Hepatocyte (in vitro differentiated cells): Measurements from ENCODE around the gene KCNQ1. TPM values are rescaled to one million over a fixed set of nuclear protein-coding genes. Genes with fewer than 3 reads are reported as not detected.

Experiments used
- DNase-seq: peaks from one replicate; pipeline ENCODE4 v3.0.0-alpha.2; 2016; ENCODE audit warnings: low spot score
- H2AFZ ChIP-seq: fragments of 200-600 bp; sonication (generic); 2 replicates; pipeline ENCODE4 v1.6.0; 2016; ENCODE audit warnings: antibody characterized with exemption, mild to moderate bottlenecking
- H3K27ac ChIP-seq: fragments of 200-600 bp; sonication (generic); 2 replicates; pipeline ENCODE4 v1.5.1; 2016; ENCODE audit warnings: mild to moderate bottlenecking
- H3K27me3 ChIP-seq: fragments of 200-600 bp; sonication (generic); 2 replicates; pipeline ENCODE4 v1.6.1; 2016
- H3K36me3 ChIP-seq: fragments of 200-600 bp; sonication (generic); replicated peaks from 2 replicates; pipeline ENCODE4 v1.5.1; 2016; ENCODE audit warnings: low read depth; ENCODE audit not compliant: insufficient read depth
- H3K4me1 ChIP-seq: fragments of 200-600 bp; sonication (generic); 2 replicates; pipeline ENCODE4 v1.5.1; 2016; ENCODE audit warnings: mild to moderate bottlenecking, moderate library complexity; ENCODE audit not compliant: insufficient read depth
- H3K4me2 ChIP-seq: fragments of 200-600 bp; sonication (generic); 2 replicates; pipeline ENCODE4 v1.6.0; 2016
- H3K4me3 ChIP-seq: fragments of 200-600 bp; sonication (generic); 2 replicates; pipeline ENCODE4 v1.5.1; 2016; ENCODE audit warnings: mild to moderate bottlenecking
- H3K79me2 ChIP-seq: fragments of 200-600 bp; sonication (generic); 2 replicates; pipeline ENCODE4 v1.6.0; 2017; ENCODE audit warnings: mild to moderate bottlenecking
- H3K9me2 ChIP-seq: fragments of 200-600 bp; sonication (generic); replicated peaks from 2 replicates; pipeline ENCODE4 v1.6.0; 2017; ENCODE audit warnings: mild to moderate bottlenecking; ENCODE audit not compliant: insufficient read depth
- H3K9me3 ChIP-seq: fragments of 200-600 bp; sonication (generic); 2 replicates; pipeline ENCODE4 v1.5.1; 2016; ENCODE audit warnings: low read depth, mild to moderate bottlenecking
- H4K20me1 ChIP-seq: fragments of 200-600 bp; sonication (generic); 2 replicates; pipeline ENCODE4 v1.6.0; 2016; ENCODE audit warnings: mild to moderate bottlenecking; ENCODE audit not compliant: insufficient read depth, poor library complexity, severe bottlenecking
- CTCF ChIP-seq: fragments of 200-600 bp; sonication (generic); IDR thresholded peaks from 2 replicates; pipeline ENCODE4 v1.5.1; 2016; ENCODE audit warnings: antibody characterized with exemption, mild to moderate bottlenecking; ENCODE audit not compliant: poor library complexity
- EZH2 ChIP-seq: fragments of 200-600 bp; sonication (generic); IDR thresholded peaks from 2 replicates; pipeline ENCODE4 v1.6.1; 2016; ENCODE audit warnings: antibody characterized with exemption, mild to moderate bottlenecking, borderline replicate concordance
- EZH2phosphoT487 ChIP-seq: fragments of 200-600 bp; sonication (generic); IDR thresholded peaks from one replicate; pipeline ENCODE4 v1.6.1; 2018; ENCODE audit warnings: antibody characterized with exemption, mild to moderate bottlenecking, low read depth, moderate library complexity; ENCODE audit not compliant: unreplicated experiment, severe bottlenecking
- WGBS: methylation state at CpG from one replicate; pipeline ENCODE4 v1.1.6; 2016; ENCODE audit warnings: low lambda C conversion rate; ENCODE audit errors: missing lambda C conversion rate; 5-methylcytosine and 5-hydroxymethylcytosine counted together
- polyA plus RNA-seq: library from polyadenylated mRNA; unstranded; fragments of >200 nt; fragmentation: Nextera tagmentation; extraction: Ambion mirVana; gene quantifications from 2 replicates; pipeline ENCODE4 v1.2.1, GENCODE V29; 2016
- total RNA-seq: library from RNA; depleted of rRNA; stranded (reverse); fragments of >200 nt; gene quantifications from 2 replicates; pipeline ENCODE4 v1.2.3, GENCODE V29; 2014

The KCNQ1 gene
- total and polyA plus RNA-seq, 2 experiments from 2014 or later, result 1.8 to 6.4 TPM

GRCh38 chr11:2571598-2572281, 126.9 kb downstream of the KCNQ1 start:
- H3K36me3 ChIP-seq, result no peaks in the 10 kb centered on the region
- no peaks in the 10 kb centered on the region for H4K20me1 ChIP-seq
- H3K79me2 ChIP-seq, result no peaks in the 10 kb centered on the region
- no peak overlapping the region for H2AFZ ChIP-seq
- no peak overlapping the region for H3K27ac ChIP-seq
- no peaks in the 10 kb centered on the region for H3K9me3 ChIP-seq
- H3K4me1 ChIP-seq, result peaks cover 7% of the 10 kb centered on the region
- no peaks in the 10 kb centered on the region for H3K9me2 ChIP-seq
- no peak for TF ChIP-seq EZH2phosphoT487
- no peak overlapping the region for H3K4me3 ChIP-seq
- no peaks in the 10 kb centered on the region for H3K27me3 ChIP-seq
- DNase-seq, result no peak
- WGBS, result 97% methylated on average over 23 of the region's 23 CpGs
- H3K4me2 ChIP-seq, result no peak overlapping the region

- H3K36me3 ChIP-seq, result no peaks in the 10 kb centered on the region
- H3K4me2 ChIP-seq, result no peak overlapping the region
- no peaks in the 10 kb centered on the region for H4K20me1 ChIP-seq
- H3K4me1 ChIP-seq, result peaks cover 10% of the 10 kb centered on the region
- H3K4me3 ChIP-seq, result no peak overlapping the region
- no peak for TF ChIP-seq EZH2
- no peak for TF ChIP-seq EZH2phosphoT487
- TF ChIP-seq CTCF, result no peak
- 95% methylated on average over 33 of the region's 33 CpGs for WGBS
- H2AFZ ChIP-seq, result no peak overlapping the region
- no peak for DNase-seq
- H3K27me3 ChIP-seq, result no peaks in the 10 kb centered on the region
- no peaks in the 10 kb centered on the region for H3K9me3 ChIP-seq
- no peaks in the 10 kb centered on the region for H3K79me2 ChIP-seq
- H3K27ac ChIP-seq, result no peak overlapping the region
- H3K9me2 ChIP-seq, result no peaks in the 10 kb centered on the region
Observed at GRCh38 chr11:2572491-2573239, 127.9 kb downstream of the KCNQ1 start.

- no peak overlapping the region for H3K27ac ChIP-seq
- DNase-seq, result no peak
- H3K9me3 ChIP-seq, result no peaks in the 10 kb centered on the region
Observed at GRCh38 chr11:2573240-2574042, 128.6 kb downstream of the KCNQ1 start.

More at GRCh38 chr11:2573240-2574042, 128.6 kb downstream of the KCNQ1 start:
- TF ChIP-seq CTCF, result no peak
- TF ChIP-seq EZH2phosphoT487, result no peak
- TF ChIP-seq EZH2, result no peak
- Histone ChIP-seq H3K9me2 (no peaks in the 10 kb centered on the region), H3K4me2 (no peak overlapping the region), H2AFZ (no peak overlapping the region), H4K20me1 (no peaks in the 10 kb centered on the region), H3K79me2 (no peaks in the 10 kb centered on the region), H3K4me3 (no peak overlapping the region), H3K4me1 (peaks cover 16% of the 10 kb centered on the region), H3K36me3 (no peaks in the 10 kb centered on the region), H3K27me3 (no peaks in the 10 kb centered on the region)
- 97% methylated on average over 27 of the region's 28 CpGs for WGBS
